ENCODE measurements around the gene KLHL17. TPM values are rescaled to one million over a fixed set of nuclear protein-coding genes. Genes with fewer than 3 reads are reported as not detected.

Gene KLHL17
- total RNA-seq, 3 donors from 2014 or later: 9.0 to 14.7 (median 11.0) TPM

DNA sequence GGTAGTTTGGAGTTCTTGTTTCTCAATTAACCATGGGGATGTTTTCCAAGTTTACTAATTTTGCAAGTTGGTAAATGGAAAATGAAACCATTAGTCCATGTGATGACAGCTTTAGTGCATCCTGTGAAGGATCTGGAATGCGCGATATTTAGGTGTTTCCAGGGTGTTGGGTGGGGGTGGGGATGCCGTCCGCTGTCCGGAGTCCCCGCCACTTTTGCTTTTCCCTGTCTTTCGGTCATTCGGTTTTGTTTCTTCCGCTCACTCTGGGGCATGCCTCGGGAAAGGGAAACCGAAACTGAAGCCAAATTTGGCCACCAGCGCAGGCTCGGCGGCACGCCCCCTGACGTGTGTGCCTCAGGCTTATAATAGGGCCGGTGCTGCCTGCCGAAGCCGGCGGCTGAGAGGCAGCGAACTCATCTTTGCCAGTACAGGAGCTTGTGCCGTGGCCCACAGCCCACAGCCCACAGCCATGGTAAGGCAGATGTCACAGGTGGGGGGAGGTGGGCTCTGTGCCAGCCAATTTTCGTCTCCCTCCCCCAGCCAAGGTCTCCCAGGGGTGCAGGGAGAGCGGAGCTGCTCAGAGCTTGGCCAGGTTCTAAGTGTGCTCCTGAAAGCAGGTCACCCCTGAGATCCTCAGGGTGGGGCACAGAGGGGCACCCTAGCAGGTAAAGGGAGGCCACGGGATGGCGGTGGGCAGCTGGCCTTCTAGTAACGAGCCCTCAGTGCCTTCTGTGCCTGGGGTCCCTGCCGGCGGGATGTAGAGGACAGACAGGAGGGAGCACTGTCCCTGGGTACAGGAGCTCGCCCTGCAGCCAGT is 52.9 kb downstream of the KLHL17 start, which contains the start of gene ISG15:
Gene ISG15, plus strand, starts transcription at position 393 of the 817 bp plus-strand sequence. Its CDS starts 77 bp downstream, at position 470.
- TF ChIP-seq, protein P1, sequence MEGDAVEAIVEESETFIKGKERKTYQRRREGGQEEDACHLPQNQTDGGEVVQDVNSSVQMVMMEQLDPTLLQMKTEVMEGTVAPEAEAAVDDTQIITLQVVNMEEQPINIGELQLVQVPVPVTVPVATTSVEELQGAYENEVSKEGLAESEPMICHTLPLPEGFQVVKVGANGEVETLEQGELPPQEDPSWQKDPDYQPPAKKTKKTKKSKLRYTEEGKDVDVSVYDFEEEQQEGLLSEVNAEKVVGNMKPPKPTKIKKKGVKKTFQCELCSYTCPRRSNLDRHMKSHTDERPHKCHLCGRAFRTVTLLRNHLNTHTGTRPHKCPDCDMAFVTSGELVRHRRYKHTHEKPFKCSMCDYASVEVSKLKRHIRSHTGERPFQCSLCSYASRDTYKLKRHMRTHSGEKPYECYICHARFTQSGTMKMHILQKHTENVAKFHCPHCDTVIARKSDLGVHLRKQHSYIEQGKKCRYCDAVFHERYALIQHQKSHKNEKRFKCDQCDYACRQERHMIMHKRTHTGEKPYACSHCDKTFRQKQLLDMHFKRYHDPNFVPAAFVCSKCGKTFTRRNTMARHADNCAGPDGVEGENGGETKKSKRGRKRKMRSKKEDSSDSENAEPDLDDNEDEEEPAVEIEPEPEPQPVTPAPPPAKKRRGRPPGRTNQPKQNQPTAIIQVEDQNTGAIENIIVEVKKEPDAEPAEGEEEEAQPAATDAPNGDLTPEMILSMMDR (IDR thresholded peaks at IDR 0.05): no peak
- peak; percentile 96 for ATAC-seq
- intact Hi-C loops (cut with DNase I, micrococcal nuclease): no loop called here
- DNase-seq: peak; percentile 93 to 97 (median 95)
- no peaks in the 10 kb centered on the region for H3K36me3 ChIP-seq (ENCODE audit: low read depth)
- peak within 1 kb of the TSS; percentile 29 for H3K4me3 ChIP-seq
- peaks cover 10% of the 10 kb centered on the region for H3K4me1 ChIP-seq (ENCODE audit: low read depth)
- no peaks in the 10 kb centered on the region for H3K9me3 ChIP-seq

DNA sequence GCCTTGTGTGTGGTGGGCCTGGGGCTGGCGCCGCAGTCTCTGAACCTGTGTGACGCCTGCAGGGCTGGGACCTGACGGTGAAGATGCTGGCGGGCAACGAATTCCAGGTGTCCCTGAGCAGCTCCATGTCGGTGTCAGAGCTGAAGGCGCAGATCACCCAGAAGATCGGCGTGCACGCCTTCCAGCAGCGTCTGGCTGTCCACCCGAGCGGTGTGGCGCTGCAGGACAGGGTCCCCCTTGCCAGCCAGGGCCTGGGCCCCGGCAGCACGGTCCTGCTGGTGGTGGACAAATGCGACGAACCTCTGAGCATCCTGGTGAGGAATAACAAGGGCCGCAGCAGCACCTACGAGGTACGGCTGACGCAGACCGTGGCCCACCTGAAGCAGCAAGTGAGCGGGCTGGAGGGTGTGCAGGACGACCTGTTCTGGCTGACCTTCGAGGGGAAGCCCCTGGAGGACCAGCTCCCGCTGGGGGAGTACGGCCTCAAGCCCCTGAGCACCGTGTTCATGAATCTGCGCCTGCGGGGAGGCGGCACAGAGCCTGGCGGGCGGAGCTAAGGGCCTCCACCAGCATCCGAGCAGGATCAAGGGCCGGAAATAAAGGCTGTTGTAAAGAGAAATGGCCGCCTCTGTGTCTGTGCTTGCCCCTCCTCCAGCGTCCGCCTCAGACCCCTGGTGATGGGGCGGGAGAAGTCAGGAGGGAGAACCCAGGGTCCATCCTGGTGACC is 53.7 kb downstream of the KLHL17 start:
- DNase-seq (peak in 2 of 3 donors; percentile 52 to 64), ATAC-seq (peak; percentile 16)
- Histone ChIP-seq H3K36me3 (ENCODE audit: low read depth) (no peaks in the 10 kb centered on the region), H3K4me3 (no peak overlapping the region), H3K9me3 (no peaks in the 10 kb centered on the region), H3K4me1 (ENCODE audit: low read depth) (peaks cover 13% of the 10 kb centered on the region)
- TF ChIP-seq, protein P1 (IDR thresholded peaks at IDR 0.05): no peak
- intact Hi-C loops (cut with DNase I, micrococcal nuclease): no loop called here

DNA sequence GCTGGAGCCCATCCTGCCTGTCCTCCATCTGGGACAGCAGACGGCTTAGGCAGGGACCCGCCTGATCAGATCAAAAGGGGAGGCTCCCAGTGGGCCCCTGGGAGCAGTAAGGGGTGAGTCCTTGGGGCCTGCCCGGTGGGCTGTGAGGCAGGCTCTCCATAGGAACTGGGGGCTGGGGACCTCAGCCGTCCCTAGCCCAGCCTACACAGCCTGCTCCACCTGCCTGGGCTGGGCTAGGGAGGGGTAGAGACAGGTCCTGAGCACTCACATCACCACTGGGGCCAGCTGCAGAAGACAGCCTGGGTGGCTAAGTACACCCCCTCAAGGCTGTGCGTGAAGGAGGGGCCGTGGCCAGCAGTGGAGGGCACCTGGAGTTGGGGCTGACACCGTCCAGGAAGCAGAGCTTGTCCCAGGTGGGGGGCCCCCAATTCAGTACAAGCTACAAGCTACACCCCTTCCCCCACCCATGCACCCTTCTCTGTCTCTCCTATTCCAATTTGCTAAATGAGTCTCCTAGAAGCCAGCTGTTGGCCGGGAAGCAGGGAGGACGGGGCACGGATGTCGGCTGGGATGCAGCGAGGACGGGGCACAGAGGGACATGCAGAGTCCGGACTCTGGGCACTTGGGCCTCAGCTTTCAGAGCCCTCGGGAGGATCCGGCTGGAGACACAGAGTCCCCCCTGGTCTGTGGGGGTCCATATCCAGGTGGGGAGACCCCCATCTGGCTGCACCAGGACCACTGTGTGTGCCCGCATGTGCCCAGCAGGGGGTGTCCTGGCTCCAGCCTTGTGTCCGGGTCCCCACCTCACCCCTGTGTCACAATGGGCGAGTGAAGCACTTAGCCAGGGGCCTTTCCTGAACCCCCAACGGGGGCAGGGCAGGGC is 54.7 kb downstream of the KLHL17 start:
- no peak for ATAC-seq
- H3K36me3 ChIP-seq (ENCODE audit: low read depth): no peaks in the 10 kb centered on the region
- TF ChIP-seq, protein P1 (IDR thresholded peaks at IDR 0.05): no peak
- H3K4me1 ChIP-seq (ENCODE audit: low read depth): peaks cover 14% of the 10 kb centered on the region
- intact Hi-C loops (cut with DNase I, micrococcal nuclease): no loop called here
- DNase-seq: peak in 1 of 3 donors; percentile 28
- no peaks in the 10 kb centered on the region for H3K9me3 ChIP-seq
- H3K4me3 ChIP-seq: no peak overlapping the region

Other genes with a start within 250 kb of the KLHL17 start
- 1 to 10 TPM; 2.2 to 4.3 (median 2.7) TPM for gene SAMD11, start 36.7 kb upstream of the KLHL17 start, total RNA-seq
- 10 to 100 TPM; 47.3 to 56.2 (median 54.6) TPM for gene NOC2L, start 1.3 kb upstream of the KLHL17 start, total RNA-seq
- under 1 TPM; 0.23 to 0.99 (median 0.32) TPM for gene PLEKHN1, start 5.9 kb downstream of the KLHL17 start, total RNA-seq
- under 1 TPM in 1 of 3 donors, not detected in 2; 0.24 TPM for gene PERM1, start 21.5 kb downstream of the KLHL17 start, total RNA-seq
- 10 to 100 TPM; 10.3 to 22.7 (median 21.1) TPM for gene HES4, start 39.5 kb downstream of the KLHL17 start, total RNA-seq
- 10 to 100 TPM; 37.5 to 41.7 (median 38.7) TPM for gene ISG15, start 52.9 kb downstream of the KLHL17 start, total RNA-seq
- 10 to 100 TPM; 32.0 to 54.4 (median 40.6) TPM for gene AGRN, start 59.5 kb downstream of the KLHL17 start, total RNA-seq
- 1 to 10 TPM; 1.3 to 7.5 (median 2.1) TPM for gene RNF223, start 113.7 kb downstream of the KLHL17 start, total RNA-seq
- 10 to 100 TPM; 18.4 to 25.3 (median 24.0) TPM for gene C1orf159, start 155.5 kb downstream of the KLHL17 start, total RNA-seq
- gene TTLL10, start 213.3 kb downstream of the KLHL17 start, total RNA-seq: 1 to 10 TPM in 2 of 3 donors, under 1 TPM in 1; 0.32 to 4.4 (median 1.8) TPM
- 1 to 10 TPM; 1.6 to 2.2 (median 2.2) TPM for gene TNFRSF18, start 246.0 kb downstream of the KLHL17 start, total RNA-seq

Measured in mucosa of descending colon (tissue), 3 donors.